Tongue (tissue), 2 donors: Measurements from ENCODE around the gene ZC3H14. TPM values are rescaled to one million over a fixed set of nuclear protein-coding genes. Genes with fewer than 3 reads are reported as not detected.

Experiments
- DNase-seq: peaks from one replicate; pipeline ENCODE4 v3.0.0-alpha.2; 2015
- total RNA-seq: library from RNA; depleted of rRNA; stranded (reverse); fragments of >200 nt; gene quantifications from one replicate; pipeline ENCODE4 v1.2.3, GENCODE V29; 2014

The ZC3H14 gene
- total RNA-seq, 1 donor from 2014 or later: 52.3 TPM

- DNase-seq: no peak
Observed at GRCh38 chr14:88611878-88612277, 49.0 kb downstream of the ZC3H14 start.

- DNase-seq: no peak
Observed at GRCh38 chr14:88612981-88613380, 50.1 kb downstream of the ZC3H14 start.

- DNase-seq: no peak
Observed at GRCh38 chr14:88613552-88614010, 50.7 kb downstream of the ZC3H14 start.

GRCh38 chr14:88614218-88614907, 51.5 kb downstream of the ZC3H14 start:
- no peak for DNase-seq

GRCh38 chr14:88616697-88617096, 53.9 kb downstream of the ZC3H14 start:
- DNase-seq: peak; percentile 26

GRCh38 chr14:88617479-88617878, 54.6 kb downstream of the ZC3H14 start:
- no peak for DNase-seq

GRCh38 chr14:88618476-88618875, 55.6 kb downstream of the ZC3H14 start:
- no peak for DNase-seq

GRCh38 chr14:88621100-88621499, 58.3 kb downstream of the ZC3H14 start:
- DNase-seq: no peak

- no peak for DNase-seq
Observed at GRCh38 chr14:88625671-88626070, 62.8 kb downstream of the ZC3H14 start.

- no peak for DNase-seq
Observed at GRCh38 chr14:88628033-88628432, 65.2 kb downstream of the ZC3H14 start.

GRCh38 chr14:88628462-88628861, 65.6 kb downstream of the ZC3H14 start:
- DNase-seq: no peak

- DNase-seq: no peak
Observed at GRCh38 chr14:88630565-88630964, 67.7 kb downstream of the ZC3H14 start.

- no peak for DNase-seq
Observed at GRCh38 chr14:88631091-88631490, 68.3 kb downstream of the ZC3H14 start.

- DNase-seq: no peak
Observed at GRCh38 chr14:88632512-88632911, 69.7 kb downstream of the ZC3H14 start.

- DNase-seq: no peak
Observed at GRCh38 chr14:88639221-88639620, 76.4 kb downstream of the ZC3H14 start.

GRCh38 chr14:88660056-88660455, 97.2 kb downstream of the ZC3H14 start:
- no peak for DNase-seq

GRCh38 chr14:88667555-88668273, 104.9 kb downstream of the ZC3H14 start:
- DNase-seq: peak; percentile 87

GRCh38 chr14:88668448-88669116, 105.7 kb downstream of the ZC3H14 start:
- DNase-seq: no peak

- DNase-seq: no peak
Observed at GRCh38 chr14:88669346-88669745, 106.5 kb downstream of the ZC3H14 start.
